Adrenal gland (tissue), 12 donors: ENCODE measurements around the gene LRRN2. TPM values are rescaled to one million over a fixed set of nuclear protein-coding genes. Genes with fewer than 3 reads are reported as not detected.

Source experiments
- DNase-seq, 7 donors: peaks; one replicate each; pipeline ENCODE4 v3.0.0-alpha.2; 2019 to 2020
- H3K27ac ChIP-seq, 5 donors: fragments of 200-600 bp; sonication (generic) in 4 of 5; 1 replicate in 3 of 5; 2 replicates in 2 of 5; pipeline versions ENCODE4 v1.5.1 to v1.8.0; 2016 to 2020; ENCODE audit warnings: mild to moderate bottlenecking in 1 of 5
- H3K27me3 ChIP-seq: fragments of 200-600 bp; 2 replicates; pipeline ENCODE4 v1.8.0; 2021
- H3K36me3 ChIP-seq, 2 donors: fragments of 200-600 bp; replicated peaks in 1 of 2; 1 replicate in 1 of 2; 2 replicates in 1 of 2; pipeline versions ENCODE4 v1.5.1 to v1.8.0; 2018 to 2022
- H3K4me1 ChIP-seq, 2 donors: fragments of 200-600 bp; replicated peaks in 1 of 2; 1 replicate in 1 of 2; 2 replicates in 1 of 2; pipeline versions ENCODE4 v1.5.1 to v1.8.0; 2018 to 2021
- H3K4me3 ChIP-seq, 4 donors: fragments of 200-600 bp; sonication (generic) in 3 of 4; one replicate each; pipeline ENCODE4 v1.5.1; 2016 to 2018
- H3K9me3 ChIP-seq, 3 donors: fragments of 200-600 bp; sonication (generic) in 1 of 3; replicated peaks in 1 of 3; 1 replicate in 2 of 3; 2 replicates in 1 of 3; pipeline versions ENCODE4 v1.5.1 to v1.8.0; 2016 to 2021
- CTCF ChIP-seq, 6 experiments: fragments of 450-650 bp in 4 of 6; fragments of 200-600 bp in 2 of 6; sonication (generic) in 1 of 6; IDR thresholded peaks; 1 replicate in 5 of 6; 2 replicates in 1 of 6; pipeline versions ENCODE4 v1.5.1 to v1.8.0; 2016 to 2021; ENCODE audit warnings: antibody characterized with exemption in 6 of 6, mild to moderate bottlenecking in 2 of 6, moderate library complexity in 1 of 6
- POLR2A ChIP-seq, 2 donors: fragments of 450-650 bp; IDR thresholded peaks; one replicate each; pipeline ENCODE4 v1.6.1; 2017; ENCODE audit warnings: antibody characterized with exemption in 2 of 2, mild to moderate bottlenecking in 2 of 2, moderate library complexity in 1 of 2
- WGBS, 4 donors: extraction: QIAGEN DNeasy Blood & Tissue Kit in 2 of 4; methylation state at CpG; one replicate each; pipeline versions ENCODE4 v1.1.5 to v1.1.7; 2013 to 2017; 5-methylcytosine and 5-hydroxymethylcytosine counted together
- intact Hi-C, 2 donors: fragments of 100-400 bp; cut with DNase I; formaldehyde crosslinking; loops; one replicate each; pipeline versions ENCODE4 v1.14.1 to v1.15.0; 2022 to 2023
- polyA plus RNA-seq, 3 donors: library from polyadenylated mRNA; stranded (reverse); fragments of 200-250 nt in 2 of 3; fragments of 350-450 nt in 1 of 3; fragmentation: Illumina TruSeq in 1 of 3; extraction: RNeasy Lipid Tissue Mini Kit (QIAGEN cat#74804) in 1 of 3; gene quantifications; one replicate each; pipeline ENCODE4 v1.2.3, GENCODE V29; 2013 to 2014
- total RNA-seq, 9 donors: library from RNA; depleted of rRNA in 4 of 9; stranded (reverse); fragments of >200 nt in 4 of 9; fragments of 120-200 nt in 1 of 9; fragmentation: NEBNext Ultra II Directional in 1 of 9; extraction: Animal tissue kit (Norgen Biotek cat#: 25700) in 1 of 9; gene quantifications; one replicate each; pipeline versions ENCODE4 v1.1.0 to v1.2.4, GENCODE V29; 2013 to 2023
- donor health status: healthy with polysubstance abuse.
- donor health status: Bipolar disorder and iron deficiency.
- donor health status: DM: yes; HTN: yes; CAD: no.
- donor health status: DM: no; HTN: no; CAD: no.
- donor health status: DM: no; HTN: no; CAD: no.
- donor health status: DM: yes; HTN: yes; CAD: no.

LRRN2 gene
- total and polyA plus RNA-seq, 12 donors = 1.1 to 8.7 (median 3.2) TPM

GRCh38 chr1:204624631-204625216 is 60.8 kb downstream of the LRRN2 start:
- Histone ChIP-seq H3K4me1 (peaks cover 0 to 4% of the 10 kb centered on the region in 2 donors), H3K36me3 (no peaks in the 10 kb centered on the region), H3K4me3 (no peak overlapping the region), H3K27ac (no peak overlapping the region), H3K9me3 (no peaks in the 10 kb centered on the region), H3K27me3 (no peaks in the 10 kb centered on the region)
- no peak for DNase-seq
- intact Hi-C loops = no loop called here
- 46 to 58% (median 50%) methylated on average over 11 to 12 of the region's 12 CpGs for WGBS, 4 donors
- TF ChIP-seq CTCF (IDR thresholded peaks at IDR 0.05) (no peak), POLR2A (IDR thresholded peaks at IDR 0.05) (no peak)

GRCh38 chr1:204623894-204624361 is 61.6 kb downstream of the LRRN2 start:
- Histone ChIP-seq H3K4me3 (no peak overlapping the region), H3K36me3 (no peaks in the 10 kb centered on the region), H3K9me3 (no peaks in the 10 kb centered on the region), H3K4me1 (peaks cover 0 to 4% of the 10 kb centered on the region in 2 donors), H3K27me3 (no peaks in the 10 kb centered on the region), H3K27ac (no peak overlapping the region)
- DNase-seq = peak in 1 of 7 donors; percentile 58
- WGBS, 4 donors = 59 to 80% (median 69%) methylated on average over 2 to 3 of the region's 3 CpGs
- intact Hi-C loops = no loop called here
- TF ChIP-seq POLR2A (IDR thresholded peaks at IDR 0.05) = no peak
- peak in 2 of 6 experiments; percentile 23 to 25 for TF ChIP-seq CTCF (IDR thresholded peaks at IDR 0.05)

- intact Hi-C loops = no loop called here
- Histone ChIP-seq H3K4me3 (no peak overlapping the region), H3K4me1 (peaks cover 0 to 4% of the 10 kb centered on the region in 2 donors), H3K36me3 (no peaks in the 10 kb centered on the region), H3K9me3 (no peaks in the 10 kb centered on the region), H3K27me3 (no peaks in the 10 kb centered on the region), H3K27ac (no peak overlapping the region)
- 45 to 55% (median 52%) methylated on average over 4 to 8 of the region's 8 CpGs for WGBS, 4 donors
- TF ChIP-seq POLR2A (IDR thresholded peaks at IDR 0.05) (no peak), CTCF (IDR thresholded peaks at IDR 0.05) (no peak)
- DNase-seq = peak; percentile 21 to 71 (median 37)
Observed at GRCh38 chr1:204623365-204623893, 62.1 kb downstream of the LRRN2 start.

GRCh38 chr1:204621996-204622395 is 63.5 kb downstream of the LRRN2 start:
- no peaks in the 10 kb centered on the region for H3K36me3 ChIP-seq
- 60 to 88% (median 80%) methylated on average over 1 to 4 of the region's 4 CpGs for WGBS, 4 donors
- H3K4me3 ChIP-seq = no peak overlapping the region
- H3K4me1 ChIP-seq = peaks cover 0 to 4% of the 10 kb centered on the region in 2 donors
- no peak overlapping the region for H3K27ac ChIP-seq
- H3K9me3 ChIP-seq = no peaks in the 10 kb centered on the region
- TF ChIP-seq CTCF (IDR thresholded peaks at IDR 0.05) (no peak), POLR2A (IDR thresholded peaks at IDR 0.05) (no peak)
- DNase-seq = no peak
- H3K27me3 ChIP-seq = no peaks in the 10 kb centered on the region
- intact Hi-C loops = no loop called here
